Measurements from ENCODE around the gene CAMK2B. TPM values are rescaled to one million over a fixed set of nuclear protein-coding genes. Genes with fewer than 3 reads are reported as not detected.

CAMK2B gene
- total RNA-seq, 1 experiment from 2014 or later, result 0.31 TPM

DNA sequence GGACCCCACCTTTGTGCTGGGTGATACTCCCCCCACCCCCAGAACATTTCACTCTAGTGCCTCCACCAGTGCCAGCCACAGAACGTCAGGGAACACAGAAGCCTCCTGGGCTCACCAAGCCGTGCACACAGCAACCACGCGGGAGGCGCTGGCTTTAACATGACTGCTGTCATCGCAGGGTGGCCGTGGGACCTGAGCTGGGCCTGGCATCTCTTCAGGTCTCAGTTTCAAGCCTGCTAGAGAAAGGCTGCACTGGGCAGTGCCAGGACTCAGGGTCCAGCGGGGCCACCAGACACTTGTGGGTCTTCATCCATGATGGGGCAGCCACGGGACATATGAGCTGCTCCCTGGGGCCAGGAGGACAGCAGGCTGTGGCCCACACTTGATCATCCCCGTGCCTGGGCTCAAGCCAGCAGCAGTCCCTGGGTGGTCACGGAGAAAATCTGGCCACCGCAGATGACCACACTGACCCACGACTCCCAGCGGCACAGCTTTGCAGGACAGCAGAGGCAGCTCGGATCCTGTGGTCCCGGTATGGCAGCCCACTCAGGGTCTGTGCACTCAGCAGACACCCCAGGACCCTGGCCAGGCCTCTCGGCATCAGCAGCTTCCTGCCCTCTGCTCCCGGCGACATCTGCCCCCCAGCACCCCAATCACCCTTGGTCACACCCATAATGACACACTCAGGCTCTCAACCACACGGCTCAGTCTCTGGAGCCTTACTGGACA, 44.2 kb downstream of the CAMK2B start:
- Histone ChIP-seq H3K27me3 (ENCODE audit: control insufficient read depth, insufficient read depth, low read length) (peaks cover 2% of the 10 kb centered on the region; the same call in 1 of the 2 replicates), H3K4me3 (ENCODE audit: insufficient read depth, low read depth, low read length) (no peak overlapping the region), H3K36me3 (replicated peaks; ENCODE audit: control insufficient read depth, insufficient read depth, low read length) (no peaks in the 10 kb centered on the region)
- DNase-seq, result peak; percentile 36

DNA sequence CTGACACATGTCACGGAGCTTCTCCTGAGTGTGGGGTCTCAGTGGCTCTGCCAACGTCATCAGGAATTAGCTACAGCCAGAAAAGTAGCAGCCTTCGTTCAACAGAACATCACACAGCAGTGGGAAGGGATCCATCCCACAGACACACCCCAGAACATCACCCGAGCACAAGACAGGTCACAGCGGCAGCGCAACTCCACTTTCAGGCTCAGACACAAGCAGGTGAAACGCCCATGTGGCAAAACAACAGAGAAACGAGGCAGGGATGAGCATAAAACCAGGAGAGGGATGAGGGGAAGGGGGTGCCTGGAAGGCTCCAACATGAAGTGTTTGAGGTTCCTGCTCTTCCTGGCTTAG, 44.8 kb downstream of the CAMK2B start:
- peaks cover 2% of the 10 kb centered on the region; the same call in 1 of the 2 replicates for H3K27me3 ChIP-seq (ENCODE audit: control insufficient read depth, insufficient read depth, low read length)
- H3K4me3 ChIP-seq (ENCODE audit: insufficient read depth, low read depth, low read length), result no peak overlapping the region
- peak; percentile 27 for DNase-seq
- H3K36me3 ChIP-seq (replicated peaks; ENCODE audit: control insufficient read depth, insufficient read depth, low read length), result no peaks in the 10 kb centered on the region

GRCh38 chr7:44279731-44280505, 45.5 kb downstream of the CAMK2B start:
- DNase-seq, result peak; percentile 28
- no peak overlapping the region for H3K4me3 ChIP-seq (ENCODE audit: insufficient read depth, low read depth, low read length)
- peaks cover 4% of the 10 kb centered on the region; the same call in 1 of the 2 replicates for H3K27me3 ChIP-seq (ENCODE audit: control insufficient read depth, insufficient read depth, low read length)
- H3K36me3 ChIP-seq (replicated peaks; ENCODE audit: control insufficient read depth, insufficient read depth, low read length), result no peaks in the 10 kb centered on the region

DNA sequence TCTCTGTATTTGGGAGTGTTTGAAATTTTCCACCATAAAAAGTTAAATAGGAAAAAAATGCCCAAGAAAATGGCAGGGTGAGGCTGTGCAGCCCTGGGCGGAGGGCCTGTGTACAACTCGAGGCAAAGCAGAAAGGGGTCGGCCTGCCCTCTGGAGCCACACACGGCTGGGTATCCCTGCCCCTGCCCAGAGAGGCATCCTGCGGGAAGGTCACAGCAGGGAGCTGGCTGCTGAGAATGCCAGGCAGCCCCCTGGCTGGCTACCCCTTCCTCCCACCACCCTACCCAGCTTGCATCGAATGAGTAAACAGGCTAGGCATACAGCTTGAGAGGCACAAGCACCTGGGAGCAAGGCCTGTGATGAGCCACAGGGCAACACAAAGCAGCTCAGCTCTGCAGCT, 46.1 kb downstream of the CAMK2B start:
- H3K4me3 ChIP-seq (ENCODE audit: insufficient read depth, low read depth, low read length), result no peak overlapping the region
- no peaks in the 10 kb centered on the region for H3K36me3 ChIP-seq (replicated peaks; ENCODE audit: control insufficient read depth, insufficient read depth, low read length)
- H3K27me3 ChIP-seq (ENCODE audit: control insufficient read depth, insufficient read depth, low read length), result peaks cover 6% of the 10 kb centered on the region
- DNase-seq, result peak; percentile 52

- no peaks in the 10 kb centered on the region for H3K36me3 ChIP-seq (replicated peaks; ENCODE audit: control insufficient read depth, insufficient read depth, low read length)
- peaks cover 10% of the 10 kb centered on the region for H3K27me3 ChIP-seq (ENCODE audit: control insufficient read depth, insufficient read depth, low read length)
- no peak overlapping the region for H3K4me3 ChIP-seq (ENCODE audit: insufficient read depth, low read depth, low read length)
- peak; percentile 36 for DNase-seq
Measured at GRCh38 chr7:44278451-44279161, 46.8 kb downstream of the CAMK2B start.

DNA sequence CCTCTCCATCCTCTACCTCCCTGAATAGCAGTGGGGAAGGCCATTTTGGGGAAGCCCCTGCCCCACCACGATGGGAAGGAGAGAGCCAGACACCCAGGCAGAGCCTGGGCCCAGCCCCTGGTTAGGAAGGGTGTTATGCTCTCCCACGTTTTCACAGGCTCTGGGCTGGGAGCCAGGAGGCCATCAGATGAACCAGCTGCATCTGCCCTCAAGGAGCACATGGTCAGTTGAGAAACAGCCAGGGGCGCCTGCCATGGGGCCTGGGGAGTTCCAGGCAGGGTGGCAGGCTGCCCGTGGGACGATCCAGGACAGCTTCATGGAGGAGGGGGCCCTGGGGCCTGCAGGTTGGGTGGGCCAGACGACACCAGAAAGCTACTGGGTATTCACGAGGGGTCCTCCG, 47.5 kb downstream of the CAMK2B start:
- no peak for DNase-seq
- no peak overlapping the region for H3K4me3 ChIP-seq (ENCODE audit: insufficient read depth, low read depth, low read length)
- peaks cover 10% of the 10 kb centered on the region for H3K27me3 ChIP-seq (ENCODE audit: control insufficient read depth, insufficient read depth, low read length)
- no peaks in the 10 kb centered on the region for H3K36me3 ChIP-seq (replicated peaks; ENCODE audit: control insufficient read depth, insufficient read depth, low read length)

DNA sequence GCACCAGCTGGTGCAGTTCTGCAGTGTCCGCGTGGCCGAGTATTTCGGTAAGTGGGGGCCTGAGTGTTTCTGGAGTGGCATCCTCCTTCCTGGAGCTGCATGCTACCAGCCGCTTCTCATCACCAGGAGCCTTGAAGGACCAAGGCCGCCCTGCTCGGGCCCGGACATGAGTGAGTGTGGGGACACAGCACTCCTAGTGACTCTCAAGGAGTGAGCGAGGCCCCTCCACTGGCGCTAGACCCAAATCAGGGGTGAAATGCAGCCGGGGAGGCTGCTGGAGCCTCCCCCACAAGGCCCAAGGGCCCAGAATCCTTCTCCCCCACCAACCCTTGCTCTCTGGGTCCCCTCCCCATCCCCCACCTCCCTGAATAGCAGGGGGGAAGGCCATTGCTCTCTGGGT, 48.0 kb downstream of the CAMK2B start:
- Histone ChIP-seq H3K27me3 (ENCODE audit: control insufficient read depth, insufficient read depth, low read length) (peaks cover 10% of the 10 kb centered on the region), H3K36me3 (replicated peaks; ENCODE audit: control insufficient read depth, insufficient read depth, low read length) (no peaks in the 10 kb centered on the region), H3K4me3 (ENCODE audit: insufficient read depth, low read depth, low read length) (no peak overlapping the region)
- DNase-seq, result no peak

DNA sequence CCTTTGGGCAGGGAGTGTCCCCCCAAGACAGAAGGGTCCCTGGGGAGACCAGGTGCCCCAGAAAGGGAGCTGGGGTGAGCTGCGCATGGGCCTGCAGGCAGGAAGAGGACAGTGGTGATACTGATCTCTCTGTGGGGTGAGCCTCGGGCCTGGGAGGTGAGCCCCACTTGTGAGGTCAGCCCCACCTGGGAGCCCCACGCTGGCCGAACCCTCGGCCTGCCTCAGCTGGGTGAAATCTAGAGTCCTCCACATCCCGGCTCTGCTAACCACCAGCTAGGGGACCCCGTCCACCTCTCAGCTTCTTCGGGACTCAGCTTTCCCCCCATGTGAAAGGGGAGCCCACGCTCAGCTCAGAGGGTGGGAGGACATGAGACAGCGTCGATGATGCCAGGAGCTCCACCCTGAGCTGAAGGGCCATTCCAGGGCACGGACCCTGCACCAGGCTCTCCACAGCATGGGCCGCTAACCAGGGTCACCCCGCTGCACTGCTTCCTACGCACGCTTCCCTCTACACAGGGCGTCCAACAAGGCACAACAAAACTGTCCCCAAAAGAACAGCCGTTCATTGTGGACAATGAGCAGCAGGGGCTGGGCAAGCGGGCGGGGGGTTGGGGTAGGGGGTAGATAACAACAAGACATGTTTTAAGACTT, 48.7 kb downstream of the CAMK2B start:
- H3K27me3 ChIP-seq (ENCODE audit: control insufficient read depth, insufficient read depth, low read length), result peaks cover 10% of the 10 kb centered on the region
- H3K36me3 ChIP-seq (replicated peaks; ENCODE audit: control insufficient read depth, insufficient read depth, low read length), result no peaks in the 10 kb centered on the region
- DNase-seq, result no peak
- H3K4me3 ChIP-seq (ENCODE audit: insufficient read depth, low read depth, low read length), result no peak overlapping the region

DNA sequence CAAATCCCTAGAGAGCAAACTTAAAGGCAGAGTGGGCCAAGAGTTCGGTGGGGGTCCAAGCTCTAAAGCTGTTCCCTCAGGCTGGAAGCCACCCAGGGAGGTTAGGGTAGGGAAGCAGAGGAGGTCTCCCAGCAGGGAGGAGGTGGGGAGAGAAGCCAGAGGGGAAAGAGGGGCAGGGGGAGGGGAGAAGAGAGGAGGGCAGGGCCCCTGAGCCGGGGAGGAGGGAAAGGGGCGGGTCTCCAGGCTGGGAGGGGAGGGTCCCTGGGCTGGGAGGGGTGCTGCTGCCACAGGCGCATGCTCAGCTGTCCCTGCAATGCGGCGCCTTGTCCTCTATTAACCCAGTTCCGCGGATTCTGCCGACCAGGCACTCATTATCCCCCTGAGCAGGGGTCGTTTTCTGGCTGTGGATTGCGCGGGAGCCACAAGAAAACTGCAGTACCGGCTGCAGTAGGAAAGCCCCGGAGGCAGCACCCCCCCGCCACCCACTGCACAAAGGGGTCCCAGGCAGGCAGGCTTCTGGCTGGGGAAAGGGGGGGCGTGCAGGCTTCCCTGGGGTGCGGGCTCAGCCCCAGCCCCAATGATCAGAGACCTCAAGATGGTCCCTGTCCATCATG, 49.3 kb downstream of the CAMK2B start:
- H3K36me3 ChIP-seq (replicated peaks; ENCODE audit: control insufficient read depth, insufficient read depth, low read length), result no peaks in the 10 kb centered on the region
- H3K4me3 ChIP-seq (ENCODE audit: insufficient read depth, low read depth, low read length), result 0 out of 2 replicates have a peak overlapping the region, but pooled peaks have one; percentile 4
- peaks cover 10% of the 10 kb centered on the region for H3K27me3 ChIP-seq (ENCODE audit: control insufficient read depth, insufficient read depth, low read length)
- DNase-seq, result peak; percentile 99

- Histone ChIP-seq H3K27me3 (ENCODE audit: control insufficient read depth, insufficient read depth, low read length) (peaks cover 10% of the 10 kb centered on the region), H3K36me3 (replicated peaks; ENCODE audit: control insufficient read depth, insufficient read depth, low read length) (no peaks in the 10 kb centered on the region), H3K4me3 (ENCODE audit: insufficient read depth, low read depth, low read length) (no peak overlapping the region)
- no peak for DNase-seq
Measured at GRCh38 chr7:44275146-44275545, 50.2 kb downstream of the CAMK2B start.

GRCh38 chr7:44274623-44274975, 50.8 kb downstream of the CAMK2B start:
- H3K4me3 ChIP-seq (ENCODE audit: insufficient read depth, low read depth, low read length), result no peak overlapping the region
- H3K27me3 ChIP-seq (ENCODE audit: control insufficient read depth, insufficient read depth, low read length), result peaks cover 10% of the 10 kb centered on the region
- no peaks in the 10 kb centered on the region for H3K36me3 ChIP-seq (replicated peaks; ENCODE audit: control insufficient read depth, insufficient read depth, low read length)
- no peak for DNase-seq

GRCh38 chr7:44273681-44274622, 51.4 kb downstream of the CAMK2B start:
- no peaks in the 10 kb centered on the region for H3K36me3 ChIP-seq (replicated peaks; ENCODE audit: control insufficient read depth, insufficient read depth, low read length)
- no peak overlapping the region for H3K4me3 ChIP-seq (ENCODE audit: insufficient read depth, low read depth, low read length)
- no peak for DNase-seq
- peaks cover 10% of the 10 kb centered on the region for H3K27me3 ChIP-seq (ENCODE audit: control insufficient read depth, insufficient read depth, low read length)

GRCh38 chr7:44272981-44273380, 52.4 kb downstream of the CAMK2B start:
- Histone ChIP-seq H3K27me3 (ENCODE audit: control insufficient read depth, insufficient read depth, low read length) (peaks cover 10% of the 10 kb centered on the region), H3K4me3 (ENCODE audit: insufficient read depth, low read depth, low read length) (no peak overlapping the region), H3K36me3 (replicated peaks; ENCODE audit: control insufficient read depth, insufficient read depth, low read length) (no peaks in the 10 kb centered on the region)
- DNase-seq, result no peak

Measured in H7 (cell line).